Fibroblast of lung (primary cell): ENCODE data around the gene ORC3. TPM values are rescaled to one million over a fixed set of nuclear protein-coding genes. Genes with fewer than 3 reads are reported as not detected.

ENCODE experiments used
- DNase-seq, 2 donors: peaks; one replicate each; pipeline versions ENCODE4 v3.0.0 to v3.0.0-alpha.2; 2010; ENCODE audit warnings: low read depth in 2 of 2
- H2AFZ ChIP-seq: 2 replicates; pipeline ENCODE4 v1.5.1; 2012; ENCODE audit warnings: low read length, control low read depth, inconsistent platforms
- H3K27ac ChIP-seq: 2 replicates; pipeline ENCODE4 v1.5.1; 2011; ENCODE audit warnings: low read length, control low read depth; ENCODE audit not compliant: insufficient read depth
- H3K27me3 ChIP-seq: 2 replicates; pipeline ENCODE4 v1.5.1; 2011; ENCODE audit warnings: mild to moderate bottlenecking, low read length; ENCODE audit not compliant: control insufficient read depth, insufficient read depth
- H3K36me3 ChIP-seq: 2 replicates; pipeline ENCODE4 v1.5.1; 2011; ENCODE audit warnings: low read length; ENCODE audit not compliant: control insufficient read depth, insufficient read depth
- H3K4me1 ChIP-seq: 2 replicates; pipeline ENCODE4 v1.5.1; 2011; ENCODE audit warnings: low read length; ENCODE audit not compliant: control insufficient read depth, insufficient read depth; ENCODE audit errors: extremely low read depth
- H3K4me2 ChIP-seq: 2 replicates; pipeline ENCODE4 v1.5.1; 2011; ENCODE audit warnings: low read length, control low read depth; ENCODE audit not compliant: insufficient read depth; ENCODE audit errors: extremely low read depth
- H3K4me3 ChIP-seq, 4 experiments: fragments of 200-600 bp in 1 of 4; sonication (generic) in 1 of 4; replicated peaks in 1 of 4; 2 replicates each; pipeline ENCODE4 v1.5.1; 2011 to 2016; ENCODE audit warnings: low read length in 4 of 4, low read depth in 3 of 4, mild to moderate bottlenecking in 3 of 4, control low read depth in 2 of 4, inconsistent platforms in 1 of 4, mixed read lengths in 1 of 4; ENCODE audit not compliant: insufficient read depth in 1 of 4; ENCODE audit errors: control extremely low read depth in 1 of 4
- H3K79me2 ChIP-seq: 2 replicates; pipeline ENCODE4 v1.5.1; 2012; ENCODE audit warnings: mild to moderate bottlenecking, low read length, inconsistent platforms; ENCODE audit not compliant: control insufficient read depth, insufficient read depth
- H3K9ac ChIP-seq: 2 replicates; pipeline ENCODE4 v1.5.1; 2011; ENCODE audit warnings: mild to moderate bottlenecking, low read length, control low read depth; ENCODE audit not compliant: insufficient read depth
- H3K9me3 ChIP-seq: 2 replicates; pipeline ENCODE4 v1.5.1; 2012; ENCODE audit warnings: low read depth, low read length; ENCODE audit not compliant: control insufficient read depth, insufficient read depth
- H4K20me1 ChIP-seq: 2 replicates; pipeline ENCODE4 v1.5.1; 2011; ENCODE audit warnings: low read length; ENCODE audit not compliant: control insufficient read depth, insufficient read depth; ENCODE audit errors: extremely low read depth
- EZH2 ChIP-seq: IDR thresholded peaks from 2 replicates; pipeline ENCODE4 v1.5.1; 2012; ENCODE audit warnings: low read length, control low read depth, mild to moderate bottlenecking; ENCODE audit errors: missing control alignments
- polyA plus RNA-seq, 2 donors: library from polyadenylated mRNA; depleted of rRNA in 1 of 2; stranded (reverse) in 1 of 2; unstranded in 1 of 2; fragments of >200 nt; gene quantifications; 2 replicates each; pipeline ENCODE4 v1.2.1, GENCODE V29; 2011 to 2012; ENCODE audit warnings: missing spikeins in 1 of 2
- total RNA-seq: library from RNA; depleted of rRNA; stranded (reverse); fragments of >200 nt; gene quantifications from 2 replicates; pipeline ENCODE4 v1.2.1, GENCODE V29; 2014
- TF ChIP-seq, protein P1 (sequence below), 2 donors: IDR thresholded peaks in 1 of 2; conservative IDR thresholded peaks in 1 of 2; 1 replicate in 1 of 2; 2 replicates in 1 of 2; pipeline ENCODE4 v1.5.1; 2011 to 2012; ENCODE audit warnings: low read length in 2 of 2, control low read depth in 1 of 2, inconsistent platforms in 1 of 2, low read depth in 1 of 2, mild to moderate bottlenecking in 1 of 2

ORC3 gene
- total and polyA plus RNA-seq, 2 donors (not counting 1 experiment from before 2014, with no cell fraction given): 23.8 to 37.9 TPM

DNA sequence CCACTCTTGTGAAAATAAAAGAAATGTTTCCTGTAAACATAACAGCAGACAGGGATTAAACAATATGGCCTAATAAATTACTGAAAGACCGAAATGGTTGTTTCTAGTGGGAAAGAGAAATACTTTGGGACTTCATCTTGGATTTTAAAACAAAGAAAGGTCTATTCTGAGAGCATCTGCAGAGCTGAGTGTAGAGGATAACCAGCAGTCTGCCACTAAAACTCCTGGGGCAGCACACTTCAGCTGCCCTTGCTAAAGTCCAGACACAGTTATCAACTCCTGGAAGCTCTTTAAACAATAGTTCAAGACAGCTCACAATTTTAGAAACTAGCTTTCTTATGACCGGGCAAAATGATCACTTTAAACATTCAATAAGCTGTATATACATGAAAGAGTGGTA is 73.5 kb downstream of the ORC3 start:
- no peaks in the 10 kb centered on the region for H3K9me3 ChIP-seq
- H3K27ac ChIP-seq: no peak overlapping the region
- H3K4me2 ChIP-seq: no peak overlapping the region
- no peak overlapping the region for H3K4me3 ChIP-seq
- no peaks in the 10 kb centered on the region for H3K36me3 ChIP-seq
- no peaks in the 10 kb centered on the region for H3K27me3 ChIP-seq
- H3K4me1 ChIP-seq: peaks cover 18% of the 10 kb centered on the region
- H4K20me1 ChIP-seq: no peaks in the 10 kb centered on the region
- no peak overlapping the region for H2AFZ ChIP-seq
- no peaks in the 10 kb centered on the region for H3K79me2 ChIP-seq
- no peak for DNase-seq
- TF ChIP-seq EZH2: no peak
- TF ChIP-seq, protein P1, sequence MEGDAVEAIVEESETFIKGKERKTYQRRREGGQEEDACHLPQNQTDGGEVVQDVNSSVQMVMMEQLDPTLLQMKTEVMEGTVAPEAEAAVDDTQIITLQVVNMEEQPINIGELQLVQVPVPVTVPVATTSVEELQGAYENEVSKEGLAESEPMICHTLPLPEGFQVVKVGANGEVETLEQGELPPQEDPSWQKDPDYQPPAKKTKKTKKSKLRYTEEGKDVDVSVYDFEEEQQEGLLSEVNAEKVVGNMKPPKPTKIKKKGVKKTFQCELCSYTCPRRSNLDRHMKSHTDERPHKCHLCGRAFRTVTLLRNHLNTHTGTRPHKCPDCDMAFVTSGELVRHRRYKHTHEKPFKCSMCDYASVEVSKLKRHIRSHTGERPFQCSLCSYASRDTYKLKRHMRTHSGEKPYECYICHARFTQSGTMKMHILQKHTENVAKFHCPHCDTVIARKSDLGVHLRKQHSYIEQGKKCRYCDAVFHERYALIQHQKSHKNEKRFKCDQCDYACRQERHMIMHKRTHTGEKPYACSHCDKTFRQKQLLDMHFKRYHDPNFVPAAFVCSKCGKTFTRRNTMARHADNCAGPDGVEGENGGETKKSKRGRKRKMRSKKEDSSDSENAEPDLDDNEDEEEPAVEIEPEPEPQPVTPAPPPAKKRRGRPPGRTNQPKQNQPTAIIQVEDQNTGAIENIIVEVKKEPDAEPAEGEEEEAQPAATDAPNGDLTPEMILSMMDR (conservative IDR thresholded peaks at IDR 0.05 in 1 of 2, IDR thresholded peaks at IDR 0.05 in 1 of 2; ENCODE audit: low read depth in 1 of 2, low read length in 2 of 2): no peak
- no peak overlapping the region for H3K9ac ChIP-seq

DNA sequence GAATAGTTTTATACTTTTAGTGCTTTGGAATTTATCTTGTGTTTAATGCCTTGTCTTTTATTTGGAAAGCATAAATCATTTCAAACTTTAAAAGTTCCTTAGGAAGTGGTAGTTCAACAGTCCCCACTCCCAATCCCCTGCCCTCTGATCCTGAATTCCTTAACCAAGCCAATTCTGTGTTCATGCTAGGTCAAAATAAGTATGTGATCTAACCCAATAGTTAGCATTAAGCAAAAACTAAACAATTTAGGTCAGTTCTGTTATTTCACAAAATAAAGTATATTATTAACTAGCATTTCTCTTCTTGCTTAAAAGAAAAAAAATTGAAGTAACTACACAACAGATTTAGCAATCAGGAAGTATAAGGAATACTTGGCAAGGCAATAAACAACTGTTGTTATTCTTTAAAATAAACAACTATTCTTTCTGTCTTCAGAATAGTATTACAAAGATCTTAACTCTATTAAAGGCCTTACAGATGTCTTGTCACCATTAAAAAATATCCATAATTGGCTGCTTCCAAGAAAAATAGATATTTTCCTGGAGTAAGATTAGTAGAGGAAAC is 75.1 kb downstream of the ORC3 start:
- no peaks in the 10 kb centered on the region for H3K79me2 ChIP-seq
- TF ChIP-seq, protein P1 (conservative IDR thresholded peaks at IDR 0.05 in 1 of 2, IDR thresholded peaks at IDR 0.05 in 1 of 2; ENCODE audit: low read depth in 1 of 2, low read length in 2 of 2): no peak
- TF ChIP-seq EZH2: no peak
- no peak overlapping the region for H3K9ac ChIP-seq
- peaks cover 2% of the 10 kb centered on the region for H3K36me3 ChIP-seq
- DNase-seq: no peak
- no peak overlapping the region for H3K4me3 ChIP-seq
- no peaks in the 10 kb centered on the region for H4K20me1 ChIP-seq
- H3K4me2 ChIP-seq: no peak overlapping the region
- H3K27me3 ChIP-seq: no peaks in the 10 kb centered on the region
- no peaks in the 10 kb centered on the region for H3K9me3 ChIP-seq
- H3K27ac ChIP-seq: no peak overlapping the region
- no peak overlapping the region for H2AFZ ChIP-seq
- H3K4me1 ChIP-seq: peaks cover 15% of the 10 kb centered on the region

DNA sequence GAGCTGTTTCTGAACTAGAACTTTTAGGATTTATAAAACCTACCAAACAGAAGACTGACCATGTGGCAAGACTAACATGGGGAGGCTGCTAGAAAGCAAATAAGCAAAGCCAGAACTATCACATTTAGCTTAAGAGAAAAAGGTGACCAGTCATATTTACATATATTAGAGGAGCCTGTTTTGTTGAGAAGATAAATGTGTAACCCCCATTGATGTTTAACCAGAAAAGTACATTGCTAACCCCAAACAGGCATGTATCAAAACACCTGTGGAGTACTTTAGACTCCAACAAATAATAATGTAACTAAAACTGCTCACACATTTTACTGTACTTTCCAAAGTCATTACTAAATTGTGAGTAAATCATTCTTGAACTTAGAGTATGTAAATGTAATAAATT is 77.1 kb downstream of the ORC3 start:
- H3K27ac ChIP-seq: no peak overlapping the region
- no peak overlapping the region for H2AFZ ChIP-seq
- H3K4me2 ChIP-seq: no peak overlapping the region
- no peaks in the 10 kb centered on the region for H3K9me3 ChIP-seq
- no peaks in the 10 kb centered on the region for H3K27me3 ChIP-seq
- no peak overlapping the region for H3K4me3 ChIP-seq
- TF ChIP-seq EZH2: no peak
- TF ChIP-seq, protein P1 (conservative IDR thresholded peaks at IDR 0.05 in 1 of 2, IDR thresholded peaks at IDR 0.05 in 1 of 2; ENCODE audit: low read depth in 1 of 2, low read length in 2 of 2): no peak
- no peak overlapping the region for H3K9ac ChIP-seq
- no peaks in the 10 kb centered on the region for H3K79me2 ChIP-seq
- H4K20me1 ChIP-seq: no peaks in the 10 kb centered on the region
- peaks cover 6% of the 10 kb centered on the region for H3K4me1 ChIP-seq
- H3K36me3 ChIP-seq: peaks cover 2% of the 10 kb centered on the region
- DNase-seq: no peak
